NB4 (cell line): Measurements from ENCODE around the gene C1QTNF8.
"Not testable (repeated sequence)": the region's sequence is repeated elsewhere in the genome, so short reads cannot be mapped to it uniquely, and the experiment has no call there.

ENCODE experiments used
- DNase-seq: peaks from one replicate; pipeline ENCODE4 v3.0.0; 2010; ENCODE audit warnings: low read depth
- H3K4me3 ChIP-seq: one replicate; pipeline ENCODE4 v1.5.1; 2011; ENCODE audit warnings: mild to moderate bottlenecking, low read depth, low read length, moderate library complexity
- MAX ChIP-seq: IDR thresholded peaks from 2 replicates; pipeline ENCODE4 v1.6.1; 2011; ENCODE audit warnings: low read depth, low read length
- MYC ChIP-seq: IDR thresholded peaks from 2 replicates; pipeline ENCODE4 v1.6.1; 2011; ENCODE audit warnings: low read depth, low read length
- POLR2A ChIP-seq: IDR thresholded peaks from 2 replicates; pipeline ENCODE4 v1.6.1; 2011; ENCODE audit warnings: mild to moderate bottlenecking; ENCODE audit not compliant: insufficient read length; ENCODE audit errors: extremely low read depth
- TF ChIP-seq, protein P1 (sequence below): IDR thresholded peaks from one replicate; pipeline ENCODE4 v1.5.1; 2012; ENCODE audit warnings: low read depth, low read length

C1QTNF8 gene

GRCh38 chr16:1091992-1092552, 4.0 kb downstream of the C1QTNF8 start:
- TF ChIP-seq POLR2A (no peak), MYC (no peak), MAX (no peak)
- TF ChIP-seq, protein P1, sequence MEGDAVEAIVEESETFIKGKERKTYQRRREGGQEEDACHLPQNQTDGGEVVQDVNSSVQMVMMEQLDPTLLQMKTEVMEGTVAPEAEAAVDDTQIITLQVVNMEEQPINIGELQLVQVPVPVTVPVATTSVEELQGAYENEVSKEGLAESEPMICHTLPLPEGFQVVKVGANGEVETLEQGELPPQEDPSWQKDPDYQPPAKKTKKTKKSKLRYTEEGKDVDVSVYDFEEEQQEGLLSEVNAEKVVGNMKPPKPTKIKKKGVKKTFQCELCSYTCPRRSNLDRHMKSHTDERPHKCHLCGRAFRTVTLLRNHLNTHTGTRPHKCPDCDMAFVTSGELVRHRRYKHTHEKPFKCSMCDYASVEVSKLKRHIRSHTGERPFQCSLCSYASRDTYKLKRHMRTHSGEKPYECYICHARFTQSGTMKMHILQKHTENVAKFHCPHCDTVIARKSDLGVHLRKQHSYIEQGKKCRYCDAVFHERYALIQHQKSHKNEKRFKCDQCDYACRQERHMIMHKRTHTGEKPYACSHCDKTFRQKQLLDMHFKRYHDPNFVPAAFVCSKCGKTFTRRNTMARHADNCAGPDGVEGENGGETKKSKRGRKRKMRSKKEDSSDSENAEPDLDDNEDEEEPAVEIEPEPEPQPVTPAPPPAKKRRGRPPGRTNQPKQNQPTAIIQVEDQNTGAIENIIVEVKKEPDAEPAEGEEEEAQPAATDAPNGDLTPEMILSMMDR, result no peak
- DNase-seq, result no peak
- no peak overlapping the region for H3K4me3 ChIP-seq

- no peak for DNase-seq
- H3K4me3 ChIP-seq, result no peak overlapping the region
- TF ChIP-seq MAX, result no peak
- TF ChIP-seq, protein P1, result no peak
- no peak for TF ChIP-seq MYC
- TF ChIP-seq POLR2A, result no peak
These were observed 5.1 kb downstream of the C1QTNF8 start for GRCh38 chr16:1090620-1091587.

DNA sequence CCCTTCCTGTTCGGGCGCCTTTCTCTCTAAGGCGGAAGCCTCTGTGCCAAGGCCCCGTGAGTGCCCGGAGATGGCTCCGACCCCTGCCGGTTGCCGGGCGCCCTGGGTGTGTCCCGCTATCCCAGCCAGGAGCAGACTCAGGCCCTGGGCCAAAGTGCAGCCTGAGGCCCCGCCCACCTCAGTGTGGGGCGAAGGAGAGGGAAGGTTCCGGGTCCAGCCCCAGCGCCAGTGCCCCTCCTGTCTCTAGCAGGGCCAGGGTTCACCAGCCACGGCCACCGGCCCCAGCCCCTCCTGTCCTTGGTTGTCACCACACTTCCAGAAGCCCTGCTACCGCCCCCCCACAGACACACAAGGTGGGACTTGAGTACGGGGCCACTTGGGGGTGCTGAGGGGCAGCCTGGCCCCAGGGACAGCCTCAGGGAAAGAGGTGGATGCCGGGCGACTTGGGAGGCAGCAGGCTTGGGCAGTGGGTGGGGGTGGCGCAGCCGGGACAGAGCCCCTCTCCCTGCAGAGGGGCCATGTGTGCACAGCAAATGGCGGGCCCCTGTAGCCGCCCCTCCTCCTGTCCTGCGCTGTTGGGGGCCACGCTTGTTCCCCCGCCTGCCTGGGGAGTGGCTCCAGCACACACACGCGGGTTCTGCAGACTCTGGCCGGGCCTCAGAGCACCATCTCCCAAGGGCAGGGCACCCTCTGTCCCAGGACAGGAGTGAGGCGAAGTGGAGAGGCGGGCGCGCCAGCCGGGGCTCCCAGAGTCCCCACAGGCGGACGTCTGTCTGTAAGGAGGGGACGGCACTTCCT, 6.0 kb downstream of the C1QTNF8 start:
- no peak for DNase-seq
- H3K4me3 ChIP-seq, result no peak overlapping the region
- TF ChIP-seq POLR2A (no peak), MYC (no peak), MAX (no peak)
- TF ChIP-seq, protein P1, result no peak

DNA sequence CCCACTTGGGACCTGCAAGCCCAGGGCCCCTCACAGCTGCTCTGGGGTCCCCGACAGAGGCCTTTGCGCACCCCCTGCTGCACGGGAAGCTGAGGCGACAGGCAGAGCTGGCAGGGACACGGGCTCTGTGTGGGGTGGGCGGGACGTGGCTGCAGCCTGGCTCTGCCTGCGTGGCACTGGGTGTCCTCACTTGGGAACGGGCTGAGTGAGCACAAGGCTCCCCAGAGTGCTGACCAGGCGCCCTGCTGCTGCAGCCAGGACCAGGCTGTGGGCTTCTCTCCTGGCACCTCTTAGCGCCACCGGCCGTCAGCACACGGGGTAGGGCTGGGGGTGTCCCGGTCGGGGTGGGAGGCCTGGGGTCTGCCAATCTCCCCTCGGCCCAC, 6.6 kb downstream of the C1QTNF8 start:
- H3K4me3 ChIP-seq, result no peak overlapping the region
- TF ChIP-seq POLR2A (no peak), MYC (no peak), MAX (no peak)
- TF ChIP-seq, protein P1, result no peak
- no peak for DNase-seq

GRCh38 chr16:1088295-1089170, 7.5 kb downstream of the C1QTNF8 start:
- H3K4me3 ChIP-seq, result no peak overlapping the region
- DNase-seq, result no peak
- no peak for TF ChIP-seq POLR2A
- no peak for TF ChIP-seq MYC
- TF ChIP-seq MAX, result no peak
- TF ChIP-seq, protein P1, result no peak

- not testable (repeated sequence) for H3K4me3 ChIP-seq, DNase-seq
These were observed 9.6 kb downstream of the C1QTNF8 start for GRCh38 chr16:1086443-1086842.
